ENCODE results near the gene RFC3.
"Not testable (repeated sequence)": the region's sequence is repeated elsewhere in the genome, so short reads cannot be mapped to it uniquely, and the experiment has no call there.

RFC3 gene

DNA sequence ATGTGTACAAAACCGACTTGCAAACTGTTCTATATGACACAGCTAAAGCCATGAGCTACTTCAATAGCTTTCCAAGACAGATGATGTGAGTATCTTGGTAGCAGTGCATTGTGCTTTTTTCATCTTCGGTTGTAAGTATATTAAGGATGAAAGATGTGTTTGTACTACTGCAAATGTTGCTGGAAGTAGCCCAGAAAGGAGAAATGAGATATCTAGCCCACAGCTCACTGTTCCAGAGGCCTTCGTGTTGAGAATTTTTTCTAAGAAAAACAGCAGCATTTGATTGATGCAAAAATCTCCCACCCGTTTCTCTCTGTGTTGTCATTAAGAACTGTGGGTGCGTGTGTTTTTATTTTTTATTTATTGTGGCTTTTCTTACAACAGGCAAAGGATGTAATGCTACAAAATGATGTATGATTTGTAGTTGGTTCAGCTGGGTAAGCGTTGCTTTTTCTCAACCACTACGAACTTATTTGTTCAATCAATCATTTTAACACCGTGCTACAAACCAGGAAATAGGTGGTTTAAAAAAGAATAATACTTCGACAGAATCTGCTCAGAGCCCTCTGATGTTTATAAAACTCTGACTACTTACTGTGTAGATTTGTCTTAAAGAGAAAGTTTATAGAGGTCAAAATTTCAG lies 41.6 kb upstream of the RFC3 start:
- Histone ChIP-seq H3K27me3 (no peaks in the 10 kb centered on the region), H3K36me3 (no peaks in the 10 kb centered on the region), H3K27ac (no peak overlapping the region), H3K4me3 (ENCODE audit: low read depth in 1 of 2, low read length in 1 of 2) (no peak overlapping the region), H3K9me3 (no peaks in the 10 kb centered on the region), H3K4me1 (ENCODE audit: control insufficient read depth in 1 of 2, insufficient read depth in 1 of 2, low read depth in 1 of 2, low read length in 1 of 2) (no peaks in the 10 kb centered on the region)
- TF ChIP-seq, protein P1, sequence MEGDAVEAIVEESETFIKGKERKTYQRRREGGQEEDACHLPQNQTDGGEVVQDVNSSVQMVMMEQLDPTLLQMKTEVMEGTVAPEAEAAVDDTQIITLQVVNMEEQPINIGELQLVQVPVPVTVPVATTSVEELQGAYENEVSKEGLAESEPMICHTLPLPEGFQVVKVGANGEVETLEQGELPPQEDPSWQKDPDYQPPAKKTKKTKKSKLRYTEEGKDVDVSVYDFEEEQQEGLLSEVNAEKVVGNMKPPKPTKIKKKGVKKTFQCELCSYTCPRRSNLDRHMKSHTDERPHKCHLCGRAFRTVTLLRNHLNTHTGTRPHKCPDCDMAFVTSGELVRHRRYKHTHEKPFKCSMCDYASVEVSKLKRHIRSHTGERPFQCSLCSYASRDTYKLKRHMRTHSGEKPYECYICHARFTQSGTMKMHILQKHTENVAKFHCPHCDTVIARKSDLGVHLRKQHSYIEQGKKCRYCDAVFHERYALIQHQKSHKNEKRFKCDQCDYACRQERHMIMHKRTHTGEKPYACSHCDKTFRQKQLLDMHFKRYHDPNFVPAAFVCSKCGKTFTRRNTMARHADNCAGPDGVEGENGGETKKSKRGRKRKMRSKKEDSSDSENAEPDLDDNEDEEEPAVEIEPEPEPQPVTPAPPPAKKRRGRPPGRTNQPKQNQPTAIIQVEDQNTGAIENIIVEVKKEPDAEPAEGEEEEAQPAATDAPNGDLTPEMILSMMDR (IDR thresholded peaks at IDR 0.05): no peak

DNA sequence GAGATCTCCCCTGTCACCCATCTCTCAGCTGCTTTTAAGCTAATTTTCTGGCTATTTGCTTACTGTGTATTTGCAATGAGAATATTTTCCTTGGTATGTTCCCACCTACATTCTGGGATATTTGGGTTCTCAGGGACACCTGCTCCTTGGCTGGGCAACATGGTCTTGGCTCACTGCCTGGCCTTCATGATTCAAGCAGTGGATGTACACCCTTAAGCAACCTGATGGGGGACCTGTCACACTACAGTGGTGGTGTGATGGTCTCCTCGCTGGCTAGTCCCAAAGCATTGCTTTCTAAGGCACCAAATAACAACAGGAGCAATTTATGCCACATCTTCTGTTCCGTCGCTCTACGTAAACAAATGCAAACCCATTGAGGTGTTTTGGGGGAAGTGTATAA lies 35.3 kb upstream of the RFC3 start:
- TF ChIP-seq, protein P1 (IDR thresholded peaks at IDR 0.05): no peak
- Histone ChIP-seq H3K36me3 (no peaks in the 10 kb centered on the region), H3K9me3 (no peaks in the 10 kb centered on the region), H3K4me1 (ENCODE audit: control insufficient read depth in 1 of 2, insufficient read depth in 1 of 2, low read depth in 1 of 2, low read length in 1 of 2) (peaks cover 5 to 11% of the 10 kb centered on the region in 2 experiments), H3K27ac (no peak overlapping the region), H3K4me3 (ENCODE audit: low read depth in 1 of 2, low read length in 1 of 2) (no peak overlapping the region), H3K27me3 (no peaks in the 10 kb centered on the region)

DNA sequence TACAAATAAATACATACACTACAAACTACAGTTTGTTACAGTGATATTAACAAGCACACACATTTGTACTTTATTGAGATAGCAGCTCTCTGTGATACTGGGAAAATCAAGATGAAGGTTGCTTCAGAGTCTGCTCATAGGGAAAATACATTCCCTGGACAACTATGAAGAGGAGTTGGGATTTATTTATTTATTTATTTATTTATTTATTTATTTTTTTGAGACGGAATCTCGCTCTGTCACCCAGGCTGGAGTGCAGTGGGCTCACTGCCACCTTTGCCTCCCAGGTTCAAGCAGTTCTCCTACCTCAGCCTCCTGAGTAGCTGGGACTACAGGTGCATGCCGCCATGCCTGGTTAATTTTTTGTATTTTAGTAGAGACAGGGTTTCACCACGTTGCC lies 34.7 kb upstream of the RFC3 start:
- not testable (repeated sequence) for H3K36me3 ChIP-seq; H3K9me3 ChIP-seq; H3K27me3 ChIP-seq; H3K27ac ChIP-seq; H3K4me3 ChIP-seq (ENCODE audit: low read depth in 1 of 2, low read length in 1 of 2)
- peaks cover 5 to 11% of the 10 kb centered on the region in 2 experiments for H3K4me1 ChIP-seq (ENCODE audit: control insufficient read depth in 1 of 2, insufficient read depth in 1 of 2, low read depth in 1 of 2, low read length in 1 of 2)

DNA sequence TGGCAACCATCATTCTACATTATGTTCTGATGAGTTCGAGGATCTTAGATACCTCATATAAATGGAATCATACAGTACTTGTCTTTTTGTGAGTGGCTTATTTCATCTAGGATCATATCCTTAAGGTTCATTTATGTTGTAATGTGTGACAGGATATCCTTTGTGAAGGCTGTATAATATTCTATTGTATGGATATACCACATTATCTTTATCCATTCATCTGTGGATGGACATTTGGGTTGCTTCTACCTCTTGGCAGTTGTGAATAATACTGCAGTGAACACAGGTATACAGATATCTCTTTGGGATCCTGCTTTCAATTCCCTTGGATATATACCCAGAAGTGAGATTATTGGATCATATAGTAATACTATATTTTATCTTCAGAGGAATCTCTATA lies 33.2 kb upstream of the RFC3 start:
- Histone ChIP-seq H3K27me3 (no peaks in the 10 kb centered on the region), H3K9me3 (no peaks in the 10 kb centered on the region), H3K4me1 (ENCODE audit: control insufficient read depth in 1 of 2, insufficient read depth in 1 of 2, low read depth in 1 of 2, low read length in 1 of 2) (peaks cover 5 to 11% of the 10 kb centered on the region in 2 experiments), H3K27ac (no peak overlapping the region), H3K4me3 (ENCODE audit: low read depth in 1 of 2, low read length in 1 of 2) (no peak overlapping the region), H3K36me3 (no peaks in the 10 kb centered on the region)
- TF ChIP-seq, protein P1 (IDR thresholded peaks at IDR 0.05): no peak

DNA sequence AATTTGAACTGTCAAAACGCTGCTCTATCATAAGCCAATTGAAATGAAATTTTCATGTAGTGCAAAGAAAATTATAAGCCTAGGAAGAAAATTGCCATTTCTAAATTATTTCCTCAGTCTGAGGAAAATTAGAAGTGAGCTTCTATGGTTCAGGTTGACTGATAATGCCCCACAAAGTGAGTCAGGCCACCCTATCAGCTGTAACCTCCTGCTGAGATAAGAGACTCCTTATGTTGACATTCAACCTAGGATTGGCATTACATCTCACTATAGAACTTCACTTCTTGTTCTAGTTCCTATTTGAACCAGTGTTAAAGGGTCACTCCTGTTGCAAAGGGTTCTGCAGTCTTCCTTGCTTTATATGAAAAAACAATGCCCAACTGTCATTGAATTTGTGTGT lies 32.6 kb upstream of the RFC3 start:
- TF ChIP-seq, protein P1 (IDR thresholded peaks at IDR 0.05): no peak
- Histone ChIP-seq H3K27me3 (no peaks in the 10 kb centered on the region), H3K27ac (no peak overlapping the region), H3K4me3 (ENCODE audit: low read depth in 1 of 2, low read length in 1 of 2) (no peak overlapping the region), H3K36me3 (no peaks in the 10 kb centered on the region), H3K4me1 (ENCODE audit: control insufficient read depth in 1 of 2, insufficient read depth in 1 of 2, low read depth in 1 of 2, low read length in 1 of 2) (peaks cover 5 to 11% of the 10 kb centered on the region in 2 experiments), H3K9me3 (no peaks in the 10 kb centered on the region)

DNA sequence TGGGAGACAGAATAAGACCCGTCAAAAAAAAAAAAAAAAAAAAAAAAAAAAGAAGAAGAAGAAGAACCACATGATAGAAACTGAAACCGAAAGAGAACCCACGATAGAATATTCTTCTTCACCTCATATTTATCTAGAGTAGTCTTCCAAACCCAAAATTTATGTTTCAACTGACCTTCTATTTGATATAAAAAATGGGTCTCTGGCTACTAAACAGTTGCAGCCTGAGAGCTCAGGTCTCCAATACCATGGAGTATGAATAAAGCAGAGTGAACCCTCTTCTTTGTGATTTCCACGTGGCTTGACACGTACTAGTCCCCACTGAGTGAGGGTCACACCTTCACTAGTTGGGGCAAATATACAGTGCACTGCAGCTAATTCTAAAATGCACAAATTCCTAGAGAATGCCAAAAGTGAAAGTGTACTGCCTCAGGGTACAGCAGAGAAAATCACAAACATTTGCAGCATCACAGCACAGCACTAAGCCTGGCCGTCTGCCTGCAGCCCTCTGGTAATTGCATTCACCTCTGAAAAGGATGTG lies 30.8 kb upstream of the RFC3 start:
- Histone ChIP-seq H3K27me3 (no peaks in the 10 kb centered on the region), H3K4me3 (ENCODE audit: low read depth in 1 of 2, low read length in 1 of 2) (peak overlapping the region; percentile 58 to 62), H3K36me3 (no peaks in the 10 kb centered on the region), H3K27ac (peak overlapping the region; percentile 54), H3K9me3 (no peaks in the 10 kb centered on the region), H3K4me1 (ENCODE audit: control insufficient read depth in 1 of 2, insufficient read depth in 1 of 2, low read depth in 1 of 2, low read length in 1 of 2) (peaks cover 5 to 11% of the 10 kb centered on the region in 2 experiments)
- TF ChIP-seq, protein P1 (IDR thresholded peaks at IDR 0.05): no peak

Data from neutrophil (primary cell).